Measurements from ENCODE around the gene OBSCN.
"Not testable (repeated sequence)": the region's sequence is repeated elsewhere in the genome, so short reads cannot be mapped to it uniquely, and the experiment has no call there.

The OBSCN gene

GRCh38 chr1:228177721-228178710, 29.8 kb upstream of the OBSCN start:
- Mint-ChIP-seq H3K27me3 (no peaks in the 10 kb centered on the region), H3K4me3 (no peak overlapping the region), H3K36me3 (no peaks in the 10 kb centered on the region), H3K4me1 (ENCODE audit: low read depth) (peaks cover 5% of the 10 kb centered on the region), H3K9me3 (ENCODE audit: low read depth) (no peaks in the 10 kb centered on the region), H3K27ac (no peak overlapping the region)

- no peak overlapping the region for H3K27ac Mint-ChIP-seq
- peaks cover 5% of the 10 kb centered on the region for H3K4me1 Mint-ChIP-seq (ENCODE audit: low read depth)
- no peaks in the 10 kb centered on the region for H3K36me3 Mint-ChIP-seq
- no peak overlapping the region for H3K4me3 Mint-ChIP-seq
- no peaks in the 10 kb centered on the region for H3K27me3 Mint-ChIP-seq
- no peaks in the 10 kb centered on the region for H3K9me3 Mint-ChIP-seq (ENCODE audit: low read depth)
Measured at GRCh38 chr1:228178737-228179684, 28.8 kb upstream of the OBSCN start.

DNA sequence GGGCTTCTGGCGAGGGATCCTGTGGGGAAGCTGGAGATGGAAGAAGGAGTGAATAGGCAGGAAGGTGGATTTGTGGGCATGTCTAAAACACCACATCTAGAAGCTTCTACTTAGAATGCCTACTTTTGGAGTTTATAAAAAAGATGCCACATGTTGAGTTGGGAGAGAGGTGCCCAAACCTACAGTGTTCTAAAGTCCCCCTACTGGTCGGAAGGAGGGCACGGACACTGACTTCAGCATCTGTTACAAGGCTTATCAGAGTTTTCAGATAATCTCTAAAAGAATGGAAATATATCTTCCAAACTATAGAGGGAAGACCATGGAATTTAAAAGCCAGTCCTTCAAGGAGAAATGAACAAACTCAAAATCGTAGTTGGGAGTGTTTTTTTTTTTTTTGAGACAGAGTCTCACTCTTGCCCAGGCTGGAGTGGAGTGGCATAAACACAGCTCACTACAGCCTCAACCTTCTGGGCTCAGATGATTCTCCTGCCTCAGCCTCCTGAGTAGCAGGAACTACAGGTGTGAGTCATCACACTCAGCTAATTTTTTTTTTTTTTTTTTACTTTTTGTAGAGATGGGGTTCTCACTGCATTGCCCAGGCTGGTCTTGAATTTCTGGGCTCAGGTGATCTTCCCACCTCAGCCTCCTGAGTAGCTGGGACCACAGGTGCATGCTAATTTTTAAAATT, 27.4 kb upstream of the OBSCN start:
- H3K27ac Mint-ChIP-seq = no peak overlapping the region
- H3K27me3 Mint-ChIP-seq = no peaks in the 10 kb centered on the region
- peaks cover 8% of the 10 kb centered on the region for H3K4me1 Mint-ChIP-seq (ENCODE audit: low read depth)
- H3K4me3 Mint-ChIP-seq = no peak overlapping the region
- H3K9me3 Mint-ChIP-seq (ENCODE audit: low read depth) = no peaks in the 10 kb centered on the region
- H3K36me3 Mint-ChIP-seq = no peaks in the 10 kb centered on the region

- Mint-ChIP-seq H3K27me3 (no peaks in the 10 kb centered on the region), H3K4me1 (ENCODE audit: low read depth) (peaks cover 15% of the 10 kb centered on the region), H3K4me3 (no peak overlapping the region), H3K27ac (no peak overlapping the region), H3K9me3 (ENCODE audit: low read depth) (no peaks in the 10 kb centered on the region), H3K36me3 (no peaks in the 10 kb centered on the region)
Measured at GRCh38 chr1:228180959-228181644, 26.7 kb upstream of the OBSCN start.

GRCh38 chr1:228181645-228182034, 26.2 kb upstream of the OBSCN start:
- H3K27me3 Mint-ChIP-seq = no peaks in the 10 kb centered on the region
- no peaks in the 10 kb centered on the region for H3K36me3 Mint-ChIP-seq
- no peaks in the 10 kb centered on the region for H3K9me3 Mint-ChIP-seq (ENCODE audit: low read depth)
- peaks cover 15% of the 10 kb centered on the region for H3K4me1 Mint-ChIP-seq (ENCODE audit: low read depth)
- H3K27ac Mint-ChIP-seq = no peak overlapping the region
- no peak overlapping the region for H3K4me3 Mint-ChIP-seq

- no peak overlapping the region for H3K27ac Mint-ChIP-seq
- H3K27me3 Mint-ChIP-seq = no peaks in the 10 kb centered on the region
- no peaks in the 10 kb centered on the region for H3K36me3 Mint-ChIP-seq
- H3K4me3 Mint-ChIP-seq = no peak overlapping the region
- H3K9me3 Mint-ChIP-seq (ENCODE audit: low read depth) = no peaks in the 10 kb centered on the region
- H3K4me1 Mint-ChIP-seq (ENCODE audit: low read depth) = peaks cover 15% of the 10 kb centered on the region
Measured at GRCh38 chr1:228182296-228183030, 25.4 kb upstream of the OBSCN start.

- Mint-ChIP-seq H3K27ac (no peak overlapping the region), H3K9me3 (ENCODE audit: low read depth) (no peaks in the 10 kb centered on the region), H3K4me1 (ENCODE audit: low read depth) (peaks cover 21% of the 10 kb centered on the region), H3K4me3 (no peak overlapping the region), H3K36me3 (no peaks in the 10 kb centered on the region), H3K27me3 (no peaks in the 10 kb centered on the region)
Measured at GRCh38 chr1:228184152-228184551, 23.7 kb upstream of the OBSCN start.

GRCh38 chr1:228185641-228185965, 22.2 kb upstream of the OBSCN start:
- Mint-ChIP-seq H3K27ac (no peak overlapping the region), H3K9me3 (ENCODE audit: low read depth) (no peaks in the 10 kb centered on the region), H3K27me3 (no peaks in the 10 kb centered on the region), H3K4me1 (ENCODE audit: low read depth) (peaks cover 21% of the 10 kb centered on the region), H3K36me3 (no peaks in the 10 kb centered on the region), H3K4me3 (no peak overlapping the region)

DNA sequence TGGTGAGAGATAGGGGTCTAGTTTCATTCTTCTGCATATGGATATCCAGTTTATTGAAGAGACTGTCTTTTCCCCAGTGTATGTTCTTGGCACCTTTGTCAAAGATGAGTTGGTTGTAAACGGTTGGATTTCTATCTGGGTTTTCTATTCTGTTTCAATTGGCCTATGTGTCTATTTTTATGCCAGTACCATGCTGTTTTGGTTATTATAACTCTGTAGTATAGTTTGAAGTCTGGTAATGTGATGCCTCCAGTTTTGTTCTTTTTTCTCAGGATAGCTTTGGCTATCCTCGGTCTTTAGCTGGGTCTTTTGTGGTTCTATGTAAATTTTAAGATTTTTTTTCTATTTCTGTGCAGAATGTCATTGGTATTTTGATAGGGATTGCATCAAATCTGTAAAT, 19.6 kb upstream of the OBSCN start:
- H3K9me3 Mint-ChIP-seq (ENCODE audit: low read depth); H3K27me3 Mint-ChIP-seq; H3K27ac Mint-ChIP-seq; H3K4me3 Mint-ChIP-seq; H3K36me3 Mint-ChIP-seq: not testable (repeated sequence)
- peaks cover 18% of the 10 kb centered on the region for H3K4me1 Mint-ChIP-seq (ENCODE audit: low read depth)

DNA sequence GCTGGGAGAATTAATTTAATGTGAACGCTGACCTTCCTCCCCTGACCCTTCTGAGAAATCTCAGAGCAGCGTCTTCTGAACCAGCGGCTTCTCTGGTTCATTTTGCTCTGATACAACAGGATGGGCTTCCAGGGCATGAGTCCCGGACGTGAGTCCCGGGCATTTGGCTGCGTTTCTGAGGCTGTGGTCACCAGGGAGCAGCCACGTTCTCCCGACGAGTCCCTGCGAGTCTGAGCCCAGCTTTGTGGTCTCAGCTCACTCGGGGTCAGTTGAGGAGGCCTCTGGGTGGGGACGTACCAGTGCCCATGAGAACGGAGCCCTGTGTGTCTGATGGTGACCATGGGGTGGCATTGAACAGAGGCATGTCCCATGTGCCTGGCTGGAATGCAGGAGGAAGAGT, 17.7 kb upstream of the OBSCN start:
- Mint-ChIP-seq H3K4me1 (ENCODE audit: low read depth) (peaks cover 17% of the 10 kb centered on the region), H3K27me3 (no peaks in the 10 kb centered on the region), H3K4me3 (no peak overlapping the region), H3K36me3 (no peaks in the 10 kb centered on the region), H3K9me3 (ENCODE audit: low read depth) (no peaks in the 10 kb centered on the region), H3K27ac (no peak overlapping the region)

GRCh38 chr1:228190778-228191177, 17.1 kb upstream of the OBSCN start:
- Mint-ChIP-seq H3K27me3 (no peaks in the 10 kb centered on the region), H3K4me3 (no peak overlapping the region), H3K27ac (no peak overlapping the region), H3K36me3 (peaks cover 3% of the 10 kb centered on the region), H3K9me3 (ENCODE audit: low read depth) (no peaks in the 10 kb centered on the region), H3K4me1 (ENCODE audit: low read depth) (peaks cover 12% of the 10 kb centered on the region)

DNA sequence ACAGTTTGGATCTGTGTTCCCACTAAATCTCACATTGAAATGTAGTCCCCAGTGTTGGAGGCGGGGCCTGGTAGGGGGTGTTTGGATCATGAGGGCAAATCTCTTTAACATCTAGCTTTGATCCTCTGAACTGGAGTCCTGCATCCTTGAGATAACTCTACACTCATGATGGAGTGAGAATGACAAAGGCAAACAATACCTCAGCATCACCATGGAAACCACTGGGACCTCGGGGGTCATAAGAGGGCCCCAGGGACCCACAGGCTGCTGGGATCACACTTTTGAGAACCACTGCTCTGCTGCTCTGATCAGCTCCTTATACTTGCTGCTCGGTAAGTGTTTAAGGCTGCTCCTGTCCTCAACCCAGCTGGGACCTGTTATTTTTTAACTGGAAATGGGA, 13.4 kb upstream of the OBSCN start:
- Mint-ChIP-seq H3K4me3 (no peak overlapping the region), H3K9me3 (ENCODE audit: low read depth) (peaks cover 7% of the 10 kb centered on the region), H3K36me3 (peaks cover 21% of the 10 kb centered on the region), H3K27me3 (no peaks in the 10 kb centered on the region), H3K27ac (no peak overlapping the region), H3K4me1 (ENCODE audit: low read depth) (peaks cover 2% of the 10 kb centered on the region)

GRCh38 chr1:228194921-228195812, 12.7 kb upstream of the OBSCN start:
- Mint-ChIP-seq H3K4me3 (no peak overlapping the region), H3K9me3 (ENCODE audit: low read depth) (peaks cover 10% of the 10 kb centered on the region), H3K36me3 (peaks cover 24% of the 10 kb centered on the region), H3K27me3 (no peaks in the 10 kb centered on the region), H3K4me1 (ENCODE audit: low read depth) (no peaks in the 10 kb centered on the region), H3K27ac (no peak overlapping the region)

All from activated naive CD8-positive, alpha-beta T cell (primary cell).